GM18867 (cell line): Measurements from ENCODE around the gene PARP15.

Experiments
- ATAC-seq: cut with Tn5 transposase; IDR thresholded peaks from one replicate; pipeline ENCODE4 v1.9.1; 2021; ENCODE audit warnings: mild to moderate bottlenecking, moderate library complexity; ENCODE audit not compliant: unreplicated experiment

PARP15 gene

DNA sequence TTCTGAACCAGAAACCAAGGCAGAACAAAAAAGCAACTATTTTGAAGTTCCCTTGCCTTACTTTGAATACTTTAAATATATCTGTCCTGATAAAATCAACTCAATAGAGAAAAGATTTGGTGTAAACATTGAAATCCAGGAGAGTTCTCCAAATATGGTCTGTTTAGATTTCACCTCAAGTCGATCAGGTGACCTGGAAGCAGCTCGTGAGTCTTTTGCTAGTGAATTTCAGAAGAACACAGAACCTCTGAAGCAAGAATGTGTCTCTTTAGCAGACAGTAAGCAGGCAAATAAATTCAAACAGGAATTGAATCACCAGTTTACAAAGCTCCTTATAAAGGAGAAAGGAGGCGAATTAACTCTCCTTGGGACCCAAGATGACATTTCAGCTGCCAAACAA, 8.7 kb upstream of the PARP15 start:
- no peak for ATAC-seq

- ATAC-seq = peak; percentile 33
These were observed 4.5 kb upstream of the PARP15 start for GRCh38 chr3:122572940-122573412.

GRCh38 chr3:122576174-122576940, 1.1 kb upstream of the PARP15 start:
- peak; percentile 81 for ATAC-seq

DNA sequence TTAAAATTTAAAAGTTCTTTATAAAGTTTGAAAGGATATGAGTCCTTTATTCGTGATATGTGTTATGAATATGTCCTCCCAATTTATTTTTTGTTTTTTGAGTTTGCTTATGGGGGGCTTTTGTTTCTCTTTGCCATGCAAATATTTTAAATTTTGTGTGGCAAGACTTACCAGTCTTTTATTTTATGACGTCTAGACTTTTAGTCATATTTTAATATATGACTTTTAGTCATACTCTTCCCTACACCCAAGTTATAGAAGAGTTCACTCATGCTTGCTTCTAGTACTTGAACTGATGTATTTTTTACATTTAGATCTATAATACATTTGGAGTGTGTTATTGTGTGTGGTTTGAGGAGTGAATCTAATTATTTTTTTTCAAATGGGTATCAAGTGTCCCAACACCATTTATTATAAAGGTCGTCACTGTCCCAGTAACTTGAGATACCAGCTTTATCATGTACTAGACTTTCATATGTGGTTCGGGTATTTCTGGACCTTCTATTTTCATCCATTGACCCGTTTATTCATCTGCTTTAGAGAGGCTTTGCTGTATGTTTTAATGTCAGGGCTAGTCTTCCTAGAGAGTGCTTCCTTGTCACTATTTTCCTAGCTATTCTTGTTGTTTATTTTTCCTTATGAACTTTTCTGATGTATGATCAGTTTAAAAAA, 755 bp downstream of the PARP15 start:
- no peak for ATAC-seq

DNA sequence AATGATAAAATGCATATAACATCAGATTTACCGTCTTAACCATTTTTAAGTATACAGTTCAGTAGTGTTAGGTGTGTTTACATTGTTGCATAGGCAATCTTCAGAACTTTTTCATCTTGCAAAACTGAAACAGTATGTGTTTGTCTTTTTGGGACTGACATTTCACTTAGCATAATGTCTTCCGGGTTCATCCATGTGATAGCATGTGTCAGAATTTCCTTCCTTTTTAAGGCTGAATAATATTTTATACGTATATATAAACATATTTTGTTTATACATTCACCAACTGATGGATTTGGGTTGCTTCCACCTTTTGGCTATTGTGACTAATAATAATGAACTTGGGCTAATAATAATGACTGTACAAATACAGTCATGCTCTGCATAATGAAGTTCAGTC, 3.0 kb downstream of the PARP15 start:
- ATAC-seq = no peak

DNA sequence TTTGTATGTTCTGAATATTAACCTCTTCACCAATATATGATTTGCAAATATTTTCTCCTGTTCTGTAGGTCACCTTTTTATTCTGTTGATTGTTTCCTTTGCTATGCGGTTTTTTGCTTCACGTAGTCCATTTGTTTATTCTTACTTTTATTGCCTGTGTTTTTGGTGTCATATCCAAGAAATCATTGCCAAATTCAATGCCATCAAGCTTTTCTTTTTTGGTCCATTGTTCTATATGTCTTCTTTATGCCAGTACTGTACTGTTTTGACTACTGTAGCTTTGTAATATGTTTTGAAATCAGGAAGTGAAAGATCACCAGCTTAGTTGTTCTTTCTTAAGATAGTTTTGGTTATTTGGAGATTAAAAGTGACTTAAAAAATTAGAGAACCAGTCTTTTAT, 4.2 kb downstream of the PARP15 start:
- ATAC-seq = no peak

DNA sequence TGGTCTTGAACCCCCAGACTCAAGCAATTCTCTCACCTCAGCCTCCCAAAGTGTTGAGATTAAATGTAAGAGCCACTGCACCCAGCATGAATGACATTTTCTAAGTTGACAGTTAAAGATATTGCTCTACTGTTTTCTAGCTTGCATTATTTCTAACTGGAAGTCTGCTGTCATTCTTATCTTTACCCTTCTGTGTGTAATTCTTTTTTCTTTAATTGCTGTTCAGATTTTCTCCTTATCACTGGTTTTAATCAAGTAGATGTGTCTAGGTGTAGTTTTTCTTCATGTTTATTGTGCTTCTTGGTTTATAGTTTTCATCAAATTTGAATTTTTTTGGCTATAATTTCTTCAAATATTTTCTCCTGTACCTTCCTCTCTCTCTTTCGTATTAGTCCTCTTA, 4.9 kb downstream of the PARP15 start:
- ATAC-seq = no peak

- no peak for ATAC-seq
These were observed 8.6 kb downstream of the PARP15 start for GRCh38 chr3:122586098-122586497.

DNA sequence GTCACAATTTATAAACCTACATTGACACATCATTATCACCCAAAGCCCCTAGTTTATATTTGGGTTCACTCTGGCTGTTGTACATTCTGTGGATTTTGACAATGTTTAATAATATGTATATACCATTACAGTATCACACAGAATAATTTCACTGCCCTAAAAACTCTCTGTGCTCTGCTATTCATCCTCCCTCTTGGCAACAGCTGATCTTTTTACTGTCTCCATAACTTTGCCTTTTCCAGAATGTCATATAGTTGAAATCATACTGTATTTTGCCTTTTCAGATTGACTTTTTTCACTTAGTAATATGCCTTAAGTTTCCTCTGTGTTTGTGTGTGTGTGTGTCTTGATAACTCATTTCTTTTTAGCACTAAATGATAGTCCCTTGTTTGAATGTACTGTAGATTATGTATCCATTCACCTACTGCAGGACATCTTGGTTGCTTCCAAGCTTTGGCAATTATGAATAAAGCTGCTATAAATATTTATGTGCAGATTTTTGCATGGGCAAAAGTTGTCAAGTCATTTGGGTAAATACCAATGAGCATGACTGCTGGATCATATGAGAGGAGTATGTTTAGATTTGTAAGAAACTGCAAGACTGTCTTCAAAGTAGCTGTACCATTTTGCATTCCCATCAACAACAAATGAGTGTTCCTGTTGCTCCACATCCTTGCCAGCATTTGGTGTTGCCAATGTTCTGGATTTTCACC, 9.5 kb downstream of the PARP15 start:
- ATAC-seq = no peak

- no peak for ATAC-seq
These were observed 10.1 kb downstream of the PARP15 start for GRCh38 chr3:122587572-122587971.

DNA sequence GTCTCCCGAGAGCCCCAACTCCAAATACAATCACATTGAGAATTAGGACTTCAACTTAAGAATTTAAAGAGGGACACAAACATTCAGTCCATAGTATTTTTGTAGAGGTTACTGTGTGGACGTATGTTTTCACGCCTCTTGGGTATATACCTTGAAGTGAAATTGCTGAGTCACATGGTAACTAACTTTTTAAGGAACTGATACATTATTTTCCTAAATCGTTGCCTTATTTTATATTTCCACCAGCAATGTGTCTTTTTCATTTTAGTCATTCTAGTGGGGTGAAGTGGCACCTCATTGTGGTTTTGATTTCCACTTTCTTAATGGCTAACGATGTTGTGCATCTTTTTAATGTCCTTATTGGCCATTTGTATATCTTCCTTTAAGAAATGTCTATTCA, 11.8 kb downstream of the PARP15 start:
- peak; percentile 80 for ATAC-seq

GRCh38 chr3:122590610-122591009, 13.2 kb downstream of the PARP15 start:
- ATAC-seq = no peak

GRCh38 chr3:122594025-122594424, 16.6 kb downstream of the PARP15 start:
- no peak for ATAC-seq

GRCh38 chr3:122598151-122598550, 20.7 kb downstream of the PARP15 start:
- ATAC-seq = no peak

- no peak for ATAC-seq
These were observed 21.1 kb downstream of the PARP15 start for GRCh38 chr3:122598556-122598955.

DNA sequence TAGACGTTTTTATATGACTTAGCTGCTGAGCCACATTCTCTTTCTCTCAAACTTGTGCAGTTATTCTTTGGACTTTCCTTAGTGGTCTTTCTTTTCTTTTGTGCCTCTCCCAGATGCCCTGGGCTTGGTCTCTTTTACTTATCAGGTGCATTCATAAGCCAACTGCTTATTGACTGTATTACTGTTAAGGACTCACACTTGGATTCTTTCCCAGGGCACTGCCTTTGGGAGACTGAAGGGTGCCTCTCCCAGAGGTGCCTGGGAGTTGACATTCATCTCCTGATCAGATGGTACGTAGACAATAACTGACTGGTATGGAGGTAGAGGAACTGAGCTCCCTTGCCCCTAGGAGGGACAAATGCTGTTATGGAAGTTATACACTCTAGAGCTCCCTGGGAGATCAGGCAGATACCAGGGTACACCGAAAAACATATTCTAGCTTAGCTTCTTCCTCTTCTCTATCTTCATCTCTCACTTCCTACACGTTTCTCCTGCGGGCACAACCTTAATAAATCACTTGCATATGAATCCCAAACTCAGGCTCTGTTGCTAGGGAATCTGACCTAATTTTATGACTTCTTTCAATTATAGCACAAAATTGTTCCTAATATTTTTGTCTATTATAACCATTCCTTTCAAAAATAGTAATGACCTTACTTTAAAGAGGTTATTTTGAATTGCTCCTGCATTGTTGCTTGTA, 24.7 kb downstream of the PARP15 start:
- ATAC-seq = no peak

- no peak for ATAC-seq
These were observed 25.6 kb downstream of the PARP15 start for GRCh38 chr3:122603056-122603455.

GRCh38 chr3:122606330-122606729, 28.9 kb downstream of the PARP15 start:
- ATAC-seq = no peak

DNA sequence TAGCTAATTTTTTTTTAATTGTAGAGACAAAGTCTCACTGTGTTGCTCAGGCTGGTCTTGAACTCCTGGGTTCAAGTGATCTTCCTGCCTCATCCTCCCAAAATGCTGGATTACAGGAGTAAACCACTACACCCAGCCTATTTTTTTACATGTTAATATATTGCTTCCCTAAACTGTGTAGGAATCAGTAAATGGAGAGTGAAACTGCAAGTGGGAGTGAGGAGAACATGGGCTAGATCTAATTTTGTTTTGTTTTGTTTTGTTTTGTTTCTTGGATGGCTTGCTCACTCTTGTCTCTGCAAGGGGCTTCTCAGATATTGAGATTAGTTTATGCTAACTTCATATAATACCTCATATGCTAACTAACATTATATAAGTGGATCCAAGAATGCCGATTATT, 31.5 kb downstream of the PARP15 start:
- ATAC-seq = no peak

GRCh38 chr3:122609798-122610559, 32.5 kb downstream of the PARP15 start:
- peak; percentile 93 for ATAC-seq
